Mesenteric fat pad (tissue), 1 donor: ENCODE measurements around the gene SEC14L1. TPM values are rescaled to one million over a fixed set of nuclear protein-coding genes. Genes with fewer than 3 reads are reported as not detected.
A peak's percentile ranks its signal among the peaks of the same experiment; 100 is the strongest.

Experiments used
- DNase-seq: peaks from one replicate; pipeline ENCODE4 v3.0.0-alpha.2; 2020; ENCODE audit warnings: low spot score
- total RNA-seq: library from RNA; stranded (reverse); fragmentation: NEBNext Ultra II Directional; extraction: Animal tissue kit (Norgen Biotek cat#: 25700); gene quantifications from one replicate; pipeline ENCODE4 v1.2.1, GENCODE V29; 2021
- donor health status: DM: yes; HTN: yes; CAD: no.

Gene SEC14L1
- total RNA-seq, 1 donor from 2014 or later: 192 TPM

GRCh38 chr17:77188084-77189066 lies 47.6 kb downstream of the SEC14L1 start:
- no peak for DNase-seq

- DNase-seq: no peak
Measured at GRCh38 chr17:77189148-77189547, 48.4 kb downstream of the SEC14L1 start.

- no peak for DNase-seq
Measured at GRCh38 chr17:77190576-77190975, 49.8 kb downstream of the SEC14L1 start.

GRCh38 chr17:77191244-77191643 lies 50.5 kb downstream of the SEC14L1 start:
- no peak for DNase-seq

GRCh38 chr17:77193653-77194052 lies 52.9 kb downstream of the SEC14L1 start:
- no peak for DNase-seq

GRCh38 chr17:77194179-77194578 lies 53.4 kb downstream of the SEC14L1 start:
- no peak for DNase-seq

GRCh38 chr17:77196251-77196650 lies 55.5 kb downstream of the SEC14L1 start:
- no peak for DNase-seq

- DNase-seq: peak; percentile 24
Measured at GRCh38 chr17:77197115-77197514, 56.3 kb downstream of the SEC14L1 start.

- peak; percentile 65 for DNase-seq
Measured at GRCh38 chr17:77200711-77201110, 59.9 kb downstream of the SEC14L1 start.

GRCh38 chr17:77203436-77203835 lies 62.7 kb downstream of the SEC14L1 start:
- DNase-seq: peak; percentile 67

- DNase-seq: peak; percentile 77
Measured at GRCh38 chr17:77203846-77204245, 63.1 kb downstream of the SEC14L1 start.

GRCh38 chr17:77204536-77204935 lies 63.8 kb downstream of the SEC14L1 start:
- DNase-seq: peak; percentile 57

GRCh38 chr17:77205396-77206125 lies 64.8 kb downstream of the SEC14L1 start:
- peak; percentile 43 for DNase-seq

- peak; percentile 37 for DNase-seq
Measured at GRCh38 chr17:77206158-77206956, 65.6 kb downstream of the SEC14L1 start.

- no peak for DNase-seq
Measured at GRCh38 chr17:77207689-77208216, 67.0 kb downstream of the SEC14L1 start.

GRCh38 chr17:77208217-77208808 lies 67.5 kb downstream of the SEC14L1 start:
- no peak for DNase-seq

- DNase-seq: no peak
Measured at GRCh38 chr17:77208856-77209255, 68.1 kb downstream of the SEC14L1 start.

- DNase-seq: no peak
Measured at GRCh38 chr17:77209330-77209748, 68.6 kb downstream of the SEC14L1 start.

GRCh38 chr17:77210331-77210730 lies 69.6 kb downstream of the SEC14L1 start:
- DNase-seq: no peak

GRCh38 chr17:77210946-77211541 lies 70.3 kb downstream of the SEC14L1 start:
- DNase-seq: no peak
